Spinal cord (tissue), 10 donors: ENCODE data around the gene CHD1. TPM values are rescaled to one million over a fixed set of nuclear protein-coding genes. Genes with fewer than 3 reads are reported as not detected.

ENCODE experiments used
- DNase-seq, 6 donors: peaks; one replicate each; pipeline versions ENCODE4 v3.0.0 to v3.0.0-alpha.2; 2013 to 2015; ENCODE audit warnings: low spot score in 6 of 6, low read depth in 4 of 6
- H3K27ac ChIP-seq: one replicate; pipeline ENCODE4 v1.5.1; 2013; ENCODE audit warnings: low read depth, low read length, control low read depth
- H3K27me3 ChIP-seq: one replicate; pipeline ENCODE4 v1.6.1; 2013; ENCODE audit warnings: low read length; ENCODE audit not compliant: control insufficient read depth, insufficient read depth
- H3K36me3 ChIP-seq: one replicate; pipeline ENCODE4 v1.6.1; 2013; ENCODE audit warnings: low read length; ENCODE audit not compliant: control insufficient read depth, insufficient read depth
- H3K4me1 ChIP-seq: one replicate; pipeline ENCODE4 v1.6.1; 2013; ENCODE audit warnings: low read length; ENCODE audit not compliant: control insufficient read depth, insufficient read depth
- H3K4me3 ChIP-seq: one replicate; pipeline ENCODE4 v1.5.1; 2013; ENCODE audit warnings: low read depth, low read length, control low read depth
- H3K9me3 ChIP-seq: one replicate; pipeline ENCODE4 v1.6.1; 2013; ENCODE audit warnings: low read length; ENCODE audit not compliant: control insufficient read depth, insufficient read depth
- WGBS: methylation state at CpG from one replicate; pipeline ENCODE4 v1.1.5; 2013; ENCODE audit warnings: missing lambda C conversion rate; ENCODE audit not compliant: insufficient coverage; 5-methylcytosine and 5-hydroxymethylcytosine counted together
- polyA plus RNA-seq, 2 donors: library from polyadenylated mRNA; unstranded; fragments of 120-200 nt; gene quantifications; one replicate each; pipeline ENCODE4 v1.2.1, GENCODE V29; 2013; ENCODE audit not compliant: insufficient read length in 2 of 2
- total RNA-seq, 2 donors: library from RNA; depleted of rRNA in 1 of 2; stranded (reverse); fragments of 120-200 nt in 1 of 2; fragments of >200 nt in 1 of 2; gene quantifications; one replicate each; pipeline versions ENCODE4 v1.2.3 to v1.2.4, GENCODE V29; 2013 to 2014
- donor health status: healthy.

CHD1 gene
- total and polyA plus RNA-seq, 4 donors = 32.9 to 78.6 (median 42.3) TPM

- no peak overlapping the region for H3K27ac ChIP-seq
- DNase-seq = no peak
- no peaks in the 10 kb centered on the region for H3K9me3 ChIP-seq
- no peaks in the 10 kb centered on the region for H3K4me1 ChIP-seq
- no peak overlapping the region for H3K4me3 ChIP-seq
- 91% methylated on average over 2 of the region's 3 CpGs for WGBS
- no peaks in the 10 kb centered on the region for H3K36me3 ChIP-seq
- no peaks in the 10 kb centered on the region for H3K27me3 ChIP-seq
Observed at GRCh38 chr5:98906756-98907355, 22.0 kb downstream of the CHD1 start.

- no peaks in the 10 kb centered on the region for H3K27me3 ChIP-seq
- H3K36me3 ChIP-seq = no peaks in the 10 kb centered on the region
- no CpG with 5 or more reads among the region's 3 CpGs for WGBS
- no peak overlapping the region for H3K4me3 ChIP-seq
- H3K9me3 ChIP-seq = no peaks in the 10 kb centered on the region
- peak in 5 of 6 donors; percentile 36 to 89 (median 43) for DNase-seq
- no peak overlapping the region for H3K27ac ChIP-seq
- no peaks in the 10 kb centered on the region for H3K4me1 ChIP-seq
Observed at GRCh38 chr5:98905857-98906688, 22.7 kb downstream of the CHD1 start.

- Histone ChIP-seq H3K27me3 (no peaks in the 10 kb centered on the region), H3K4me3 (no peak overlapping the region), H3K4me1 (no peaks in the 10 kb centered on the region), H3K36me3 (peaks cover 10% of the 10 kb centered on the region), H3K27ac (no peak overlapping the region), H3K9me3 (no peaks in the 10 kb centered on the region)
- WGBS = 96% methylated on average over 3 of the region's 6 CpGs
- no peak for DNase-seq
Observed at GRCh38 chr5:98904780-98905179, 24.0 kb downstream of the CHD1 start.

GRCh38 chr5:98902733-98903132, 26.1 kb downstream of the CHD1 start:
- H3K27me3 ChIP-seq = no peaks in the 10 kb centered on the region
- H3K4me3 ChIP-seq = no peak overlapping the region
- H3K9me3 ChIP-seq = no peaks in the 10 kb centered on the region
- DNase-seq = no peak
- WGBS = no CpG with 5 or more reads among the region's 1 CpG
- H3K4me1 ChIP-seq = no peaks in the 10 kb centered on the region
- H3K36me3 ChIP-seq = peaks cover 12% of the 10 kb centered on the region
- H3K27ac ChIP-seq = no peak overlapping the region

GRCh38 chr5:98899456-98899855, 29.4 kb downstream of the CHD1 start:
- Histone ChIP-seq H3K27ac (no peak overlapping the region), H3K4me3 (no peak overlapping the region), H3K4me1 (no peaks in the 10 kb centered on the region), H3K9me3 (no peaks in the 10 kb centered on the region), H3K27me3 (no peaks in the 10 kb centered on the region), H3K36me3 (peaks cover 26% of the 10 kb centered on the region)
- no peak for DNase-seq

GRCh38 chr5:98898743-98899142, 30.1 kb downstream of the CHD1 start:
- Histone ChIP-seq H3K9me3 (no peaks in the 10 kb centered on the region), H3K27me3 (no peaks in the 10 kb centered on the region), H3K4me3 (no peak overlapping the region), H3K27ac (no peak overlapping the region), H3K36me3 (peaks cover 26% of the 10 kb centered on the region), H3K4me1 (no peaks in the 10 kb centered on the region)
- DNase-seq = no peak

GRCh38 chr5:98891591-98891990, 37.2 kb downstream of the CHD1 start:
- Histone ChIP-seq H3K36me3 (peaks cover 26% of the 10 kb centered on the region), H3K27me3 (no peaks in the 10 kb centered on the region), H3K4me3 (no peak overlapping the region), H3K9me3 (no peaks in the 10 kb centered on the region), H3K27ac (no peak overlapping the region), H3K4me1 (no peaks in the 10 kb centered on the region)
- no peak for DNase-seq
- no CpG with 5 or more reads among the region's 1 CpG for WGBS

- Histone ChIP-seq H3K9me3 (no peaks in the 10 kb centered on the region), H3K4me1 (no peaks in the 10 kb centered on the region), H3K27ac (no peak overlapping the region), H3K36me3 (peaks cover 27% of the 10 kb centered on the region), H3K4me3 (no peak overlapping the region), H3K27me3 (no peaks in the 10 kb centered on the region)
- no peak for DNase-seq
Observed at GRCh38 chr5:98880598-98880997, 48.2 kb downstream of the CHD1 start.

- DNase-seq = no peak
- WGBS = no CpG with 5 or more reads among the region's 3 CpGs
- Histone ChIP-seq H3K27me3 (no peaks in the 10 kb centered on the region), H3K4me1 (no peaks in the 10 kb centered on the region), H3K36me3 (peaks cover 27% of the 10 kb centered on the region), H3K27ac (no peak overlapping the region), H3K9me3 (no peaks in the 10 kb centered on the region), H3K4me3 (no peak overlapping the region)
Observed at GRCh38 chr5:98880151-98880550, 48.7 kb downstream of the CHD1 start.

GRCh38 chr5:98877600-98877999, 51.2 kb downstream of the CHD1 start:
- Histone ChIP-seq H3K36me3 (peaks cover 21% of the 10 kb centered on the region), H3K9me3 (no peaks in the 10 kb centered on the region), H3K4me1 (no peaks in the 10 kb centered on the region), H3K4me3 (no peak overlapping the region), H3K27ac (no peak overlapping the region), H3K27me3 (no peaks in the 10 kb centered on the region)
- DNase-seq = no peak
- WGBS = no CpG with 5 or more reads among the region's 2 CpGs
